IMR-90 (cell line): ENCODE data around the gene MED4. TPM values are rescaled to one million over a fixed set of nuclear protein-coding genes. Genes with fewer than 3 reads are reported as not detected.

ENCODE experiments used
- ATAC-seq: fragments of 200-7000 bp; cut with Tn5 transposase; 2 replicates; pipeline ENCODE4 v1.9.1; 2020; ENCODE audit warnings: low read depth, mild to moderate bottlenecking, moderate library complexity
- BruUV-seq: library from RNA; stranded (reverse); fragments of 400-500 nt; replicated peaks from 2 replicates; lab custom pipeline; 2021; lab: Mats Ljungman, UMichigan
- CTCF ChIA-PET: fragments of 300-600 bp; formaldehyde crosslinking; extraction: SDS; loops from one replicate; lab custom pipeline; 2021; ENCODE audit warnings: antibody characterized with exemption; lab: Yijun Ruan, JAX
- POLR2A ChIA-PET: fragments of 300-600 bp; sonication (Branson Sonifier 250); formaldehyde crosslinking; loops from one replicate; lab custom pipeline; 2022; ENCODE audit warnings: antibody characterized with exemption; ENCODE audit not compliant: unreplicated experiment; lab: Charles Lee
- DNase-seq: peaks from one replicate; pipeline ENCODE4 v3.0.0; 2013
- H2AFZ ChIP-seq: replicated peaks from 2 replicates; pipeline ENCODE3; 2013; ENCODE audit warnings: low read length, mild to moderate bottlenecking; ENCODE audit not compliant: poor library complexity
- H2AK5ac ChIP-seq: 2 replicates; pipeline ENCODE4 v1.6.1; 2013; ENCODE audit warnings: low read depth, low read length, inconsistent platforms
- H2AK9ac ChIP-seq: replicated peaks from 2 replicates; pipeline ENCODE3; 2013; ENCODE audit warnings: mild to moderate bottlenecking, low read depth, low read length, moderate library complexity; ENCODE audit not compliant: poor library complexity
- H2BK120ac ChIP-seq: 2 replicates; pipeline ENCODE4 v1.6.1; 2013; ENCODE audit warnings: low read depth, low read length, inconsistent platforms
- H2BK15ac ChIP-seq: 3 replicates; pipeline ENCODE4 v1.6.1; 2013; ENCODE audit warnings: low read depth, low read length, inconsistent platforms
- H2BK20ac ChIP-seq: 2 replicates; pipeline ENCODE4 v1.6.1; 2013; ENCODE audit warnings: low read depth, mild to moderate bottlenecking, inconsistent platforms, low read length, moderate library complexity
- H2BK5ac ChIP-seq: 2 replicates; pipeline ENCODE4 v1.6.1; 2013; ENCODE audit warnings: mild to moderate bottlenecking, low read depth, low read length, inconsistent platforms; ENCODE audit not compliant: poor library complexity, severe bottlenecking
- H3K14ac ChIP-seq: replicated peaks from 2 replicates; pipeline ENCODE4 v1.6.1; 2013; ENCODE audit warnings: low read depth, low read length, inconsistent platforms
- H3K18ac ChIP-seq: 2 replicates; pipeline ENCODE4 v1.6.1; 2013; ENCODE audit warnings: low read depth, low read length, control low read depth
- H3K23ac ChIP-seq: 2 replicates; pipeline ENCODE4 v1.6.1; 2013; ENCODE audit warnings: low read depth, low read length, inconsistent platforms
- H3K27ac ChIP-seq: 2 replicates; pipeline ENCODE4 v1.5.1; 2013; ENCODE audit warnings: mild to moderate bottlenecking, control low read depth, low read length; ENCODE audit not compliant: insufficient read depth
- H3K27me3 ChIP-seq: 2 replicates; pipeline ENCODE4 v1.6.1; 2013; ENCODE audit warnings: low read length; ENCODE audit not compliant: control insufficient read depth, insufficient read depth
- H3K36me3 ChIP-seq: 2 replicates; pipeline ENCODE4 v1.6.1; 2013; ENCODE audit warnings: low read length, mixed read lengths; ENCODE audit not compliant: control insufficient read depth, insufficient read depth
- H3K4ac ChIP-seq: 2 replicates; pipeline ENCODE4 v1.6.1; 2013; ENCODE audit warnings: low read depth, low read length, inconsistent platforms
- H3K4me1 ChIP-seq: 2 replicates; pipeline ENCODE4 v1.6.1; 2013; ENCODE audit warnings: low read length, mixed read lengths; ENCODE audit not compliant: control insufficient read depth, insufficient read depth
- H3K4me2 ChIP-seq: 2 replicates; pipeline ENCODE4 v1.6.1; 2013; ENCODE audit warnings: low read depth, mild to moderate bottlenecking, control low read depth, low read length, moderate library complexity
- H3K4me3 ChIP-seq: 2 replicates; pipeline ENCODE4 v1.5.1; 2013; ENCODE audit warnings: low read depth, mild to moderate bottlenecking, control low read depth, low read length, moderate library complexity; ENCODE audit not compliant: insufficient read depth
- H3K56ac ChIP-seq: 2 replicates; pipeline ENCODE4 v1.6.1; 2013; ENCODE audit warnings: low read length, inconsistent platforms; ENCODE audit not compliant: insufficient read depth; ENCODE audit errors: extremely low read depth
- H3K79me1 ChIP-seq, 2 experiments: 2 replicates each; pipeline ENCODE4 v1.6.1; 2013; ENCODE audit warnings: low read length in 2 of 2, inconsistent platforms in 1 of 2, low read depth in 1 of 2
- H3K9ac ChIP-seq: 2 replicates; pipeline ENCODE4 v1.6.1; 2013; ENCODE audit warnings: low read depth, low read length, control low read depth
- H3K9me1 ChIP-seq: 2 replicates; pipeline ENCODE4 v1.6.1; 2013; ENCODE audit warnings: low read length, inconsistent platforms; ENCODE audit not compliant: insufficient read depth
- H3K9me3 ChIP-seq: 2 replicates; pipeline ENCODE4 v1.6.1; 2013; ENCODE audit warnings: low read length; ENCODE audit not compliant: control insufficient read depth, insufficient read depth
- H4K20me1 ChIP-seq: 2 replicates; pipeline ENCODE4 v1.6.1; 2013; ENCODE audit warnings: low read length, inconsistent platforms; ENCODE audit not compliant: insufficient read depth
- H4K5ac ChIP-seq: 2 replicates; pipeline ENCODE4 v1.6.1; 2013; ENCODE audit warnings: mild to moderate bottlenecking, low read depth, low read length, control low read depth
- H4K8ac ChIP-seq, 2 experiments: 2 replicates each; pipeline ENCODE4 v1.6.1; 2013; ENCODE audit warnings: low read depth in 2 of 2, low read length in 2 of 2, control low read depth in 1 of 2, inconsistent platforms in 1 of 2
- H4K91ac ChIP-seq: 2 replicates; pipeline ENCODE4 v1.6.1; 2013; ENCODE audit warnings: low read depth, low read length, inconsistent platforms; ENCODE audit not compliant: insufficient read depth
- BHLHE40 ChIP-seq: fragments of 150-350 bp; IDR thresholded peaks from 2 replicates; pipeline ENCODE4 v1.6.1; 2016; ENCODE audit warnings: mild to moderate bottlenecking, low read depth, low read length
- CEBPB ChIP-seq: IDR thresholded peaks from 2 replicates; pipeline ENCODE4 v1.6.1; 2012; ENCODE audit warnings: low read depth, low read length, improper control_type of control experiment
- CHD1 ChIP-seq: IDR thresholded peaks from 2 replicates; pipeline ENCODE4 v1.6.1; 2012; ENCODE audit warnings: low read depth, low read length, improper control_type of control experiment
- FOS ChIP-seq: fragments of 150-350 bp; IDR thresholded peaks from 2 replicates; pipeline ENCODE4 v1.6.1; 2016; ENCODE audit warnings: low read depth, low read length
- MAFK ChIP-seq: IDR thresholded peaks from 2 replicates; pipeline ENCODE4 v1.6.1; 2012; ENCODE audit warnings: low read depth, low read length, improper control_type of control experiment
- MAZ ChIP-seq: IDR thresholded peaks from 2 replicates; pipeline ENCODE4 v1.6.1; 2012; ENCODE audit warnings: low read depth, mild to moderate bottlenecking, low read length, improper control_type of control experiment, moderate library complexity, borderline replicate concordance
- MXI1 ChIP-seq: IDR thresholded peaks from 2 replicates; pipeline ENCODE4 v1.6.1; 2012; ENCODE audit warnings: low read depth, mild to moderate bottlenecking, low read length, moderate library complexity, borderline replicate concordance
- NFE2L2 ChIP-seq: fragments of 150-350 bp; IDR thresholded peaks from 2 replicates; pipeline ENCODE4 v1.6.1; 2016; ENCODE audit warnings: low read depth, mild to moderate bottlenecking, low read length
- POLR2A ChIP-seq: IDR thresholded peaks from 2 replicates; pipeline ENCODE4 v1.6.1; 2012; ENCODE audit warnings: mild to moderate bottlenecking, low read depth, low read length
- RAD21 ChIP-seq: IDR thresholded peaks from 2 replicates; pipeline ENCODE4 v1.6.1; 2012; ENCODE audit warnings: low read length, improper control_type of control experiment
- RCOR1 ChIP-seq: IDR thresholded peaks from 2 replicates; pipeline ENCODE4 v1.6.1; 2012; ENCODE audit warnings: mild to moderate bottlenecking, low read length, improper control_type of control experiment; ENCODE audit not compliant: insufficient replicate concordance
- RFX5 ChIP-seq: IDR thresholded peaks from 2 replicates; pipeline ENCODE4 v1.8.0; 2012; ENCODE audit warnings: low read depth, mild to moderate bottlenecking, low read length, moderate library complexity
- SMC3 ChIP-seq: fragments of 150-350 bp; IDR thresholded peaks from 2 replicates; pipeline ENCODE4 v1.6.1; 2016; ENCODE audit warnings: low read depth, mild to moderate bottlenecking, antibody characterized with exemption, low read length, moderate library complexity
- WGBS, 2 experiments: methylation state at CpG; one replicate each; pipeline versions ENCODE4 v1.1.5 to v1.1.7; 2013; ENCODE audit warnings: missing lambda C conversion rate in 2 of 2; ENCODE audit not compliant: insufficient read length in 1 of 2; ENCODE audit errors: extremely low coverage in 2 of 2; 5-methylcytosine and 5-hydroxymethylcytosine counted together
- dilution Hi-C: fragments of 300-500 bp; cut with HindIII; formaldehyde crosslinking; loops from one replicate; pipeline ENCODE4 v1.14.3; 2018; ENCODE audit warnings: low sequenced_read_pairs; ENCODE audit not compliant: unreplicated experiment
- in situ Hi-C: fragments of 300-500 bp; cut with MboI; formaldehyde crosslinking; loops from 3 replicates; pipeline ENCODE4 v1.14.3; 2019; ENCODE audit warnings: low sequenced_read_pairs, inconsistent platforms, mixed read lengths
- intact Hi-C: fragments of 100-400 bp; cut with micrococcal nuclease; formaldehyde crosslinking; loops from 2 replicates; pipeline ENCODE4 v1.10.0; 2022
- polyA plus RNA-seq, 3 experiments: library from polyadenylated mRNA; depleted of rRNA; stranded (reverse); fragments of >200 nt; gene quantifications; 2 replicates each; pipeline ENCODE4 v1.2.3, GENCODE V29; 2012; ENCODE audit warnings: low replicate concordance in 1 of 3
- total RNA-seq: library from RNA; depleted of rRNA; stranded (reverse); fragments of >200 nt; gene quantifications from 2 replicates; pipeline ENCODE4 v1.2.3, GENCODE V29; 2012
- TF ChIP-seq, protein P1 (sequence below): fragments of 150-350 bp; IDR thresholded peaks from 2 replicates; pipeline ENCODE4 v1.6.1; 2017; ENCODE audit warnings: mild to moderate bottlenecking, antibody characterized with exemption, low read length, low read depth

Gene MED4
- total and polyA plus RNA-seq, 2 of the 4 experiments (the other 2 are of a cell fraction): 25.3 to 40.5 TPM

DNA sequence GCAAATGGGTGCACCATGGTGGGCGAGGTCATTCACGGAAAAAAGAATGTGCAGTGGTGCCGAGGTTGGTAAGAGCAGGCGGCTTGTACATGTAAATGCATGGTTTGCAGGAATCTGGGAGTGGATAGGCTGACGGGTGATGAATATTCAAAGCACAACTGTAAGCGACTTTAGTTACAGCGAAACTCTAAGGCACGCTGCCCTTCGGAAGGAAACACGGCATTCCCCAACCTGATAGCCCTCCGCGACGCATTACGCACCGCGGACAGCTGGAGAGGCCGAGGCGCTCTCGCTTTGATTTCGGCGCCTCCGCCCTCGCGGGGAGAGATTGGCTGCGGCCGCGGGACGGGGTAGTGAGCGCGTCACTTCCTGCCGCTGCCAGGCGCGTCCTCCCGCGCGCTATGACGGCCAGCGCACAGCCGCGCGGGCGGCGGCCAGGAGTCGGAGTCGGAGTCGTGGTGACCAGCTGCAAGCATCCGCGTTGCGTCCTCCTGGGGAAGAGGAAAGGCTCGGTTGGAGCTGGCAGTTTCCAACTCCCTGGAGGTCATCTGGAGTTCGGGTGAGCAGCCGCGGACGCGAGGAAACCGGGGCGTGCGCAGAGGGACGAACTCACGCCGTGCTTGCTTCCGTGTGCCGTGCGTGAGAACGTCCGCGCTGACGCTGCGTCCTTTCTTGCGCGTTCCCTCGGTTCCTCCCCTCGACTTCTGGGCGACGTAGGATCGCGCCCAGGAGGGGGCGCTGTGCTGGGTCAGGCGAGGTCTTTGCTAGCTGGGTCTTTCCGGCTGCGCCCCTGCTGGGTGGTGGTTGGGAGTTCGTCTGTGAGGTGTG, 57.3 kb downstream of the MED4 start, which contains the start of gene NUDT15 (continued):
- TF ChIP-seq CEBPB: no peak
- TF ChIP-seq BHLHE40: peak; percentile 72; the same call in 1 of the 2 replicates
- TF ChIP-seq NFE2L2: peak; percentile 3; the same call in 1 of the 2 replicates
- peak; percentile 49; the same call in 1 of the 2 replicates for TF ChIP-seq MAFK

DNA sequence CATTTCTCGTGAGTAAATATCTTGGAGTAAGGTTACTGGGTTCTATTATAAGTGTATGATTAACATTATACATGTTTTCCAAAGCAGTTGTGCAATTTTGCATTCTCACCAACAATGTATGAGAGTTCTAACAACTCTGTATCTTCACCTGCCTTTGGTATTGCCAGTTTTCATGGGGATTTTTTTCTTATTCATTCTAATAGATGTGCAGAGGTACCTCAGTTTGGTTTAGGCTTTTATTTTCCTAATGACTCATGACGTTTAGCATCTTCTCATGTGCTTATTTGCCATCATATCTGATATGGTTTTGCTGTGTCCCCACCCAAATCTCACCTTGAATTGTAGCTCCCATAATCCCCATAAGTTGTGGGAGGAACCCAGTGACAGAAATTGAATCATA, 65.0 kb downstream of the MED4 start:
- no peak overlapping the region for H3K56ac ChIP-seq
- intact Hi-C loops: no loop called here
- no peaks in the 10 kb centered on the region for H3K36me3 ChIP-seq
- peaks cover 6% of the 10 kb centered on the region; the same call in 1 of the 2 replicates for H3K9me3 ChIP-seq
- H4K20me1 ChIP-seq: no peaks in the 10 kb centered on the region
- no peak overlapping the region for H2AFZ ChIP-seq
- no peak overlapping the region for H4K8ac ChIP-seq
- no peak overlapping the region for H4K5ac ChIP-seq
- no peak overlapping the region for H2BK5ac ChIP-seq
- CTCF ChIA-PET: no interaction called here
- dilution Hi-C loops: no loop called here
- no peak overlapping the region for H3K27ac ChIP-seq
- H3K14ac ChIP-seq: no peak overlapping the region
- no peak for DNase-seq
- no peaks in the 10 kb centered on the region for H3K4me1 ChIP-seq
- WGBS, 2 experiments: no CpG with 5 or more reads among the region's 2 CpGs
- in situ Hi-C loops: no loop called here
- no peaks in the 10 kb centered on the region for H3K27me3 ChIP-seq
- H3K79me1 ChIP-seq: no peaks in the 10 kb centered on the region
- no peak overlapping the region for H3K4me3 ChIP-seq
- no peak overlapping the region for H3K4ac ChIP-seq
- no peak overlapping the region for H2AK5ac ChIP-seq
- no peak overlapping the region for H3K23ac ChIP-seq
- H2BK20ac ChIP-seq: no peak overlapping the region
- H3K4me2 ChIP-seq: no peak overlapping the region
- H2AK9ac ChIP-seq: no peak overlapping the region
- POLR2A ChIA-PET: no interaction called here
- no peak overlapping the region for H3K18ac ChIP-seq
- no peak overlapping the region for H2BK15ac ChIP-seq
- no peak for ATAC-seq
- H3K9ac ChIP-seq: no peak overlapping the region
- no peak overlapping the region for H4K91ac ChIP-seq
- no TSS peak for BruUV-seq
- H3K9me1 ChIP-seq: no peaks in the 10 kb centered on the region
- no peak overlapping the region for H2BK120ac ChIP-seq
- TF ChIP-seq CEBPB: no peak
- no peak for TF ChIP-seq RFX5
- no peak for TF ChIP-seq FOS
- no peak for TF ChIP-seq NFE2L2
- no peak for TF ChIP-seq MAFK
- no peak for TF ChIP-seq RCOR1
- no peak for TF ChIP-seq MAZ
- TF ChIP-seq CHD1: no peak
- no peak for TF ChIP-seq SMC3
- no peak for TF ChIP-seq POLR2A
- TF ChIP-seq, protein P1, sequence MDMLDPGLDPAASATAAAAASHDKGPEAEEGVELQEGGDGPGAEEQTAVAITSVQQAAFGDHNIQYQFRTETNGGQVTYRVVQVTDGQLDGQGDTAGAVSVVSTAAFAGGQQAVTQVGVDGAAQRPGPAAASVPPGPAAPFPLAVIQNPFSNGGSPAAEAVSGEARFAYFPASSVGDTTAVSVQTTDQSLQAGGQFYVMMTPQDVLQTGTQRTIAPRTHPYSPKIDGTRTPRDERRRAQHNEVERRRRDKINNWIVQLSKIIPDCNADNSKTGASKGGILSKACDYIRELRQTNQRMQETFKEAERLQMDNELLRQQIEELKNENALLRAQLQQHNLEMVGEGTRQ: no peak
- TF ChIP-seq MXI1: no peak
- TF ChIP-seq RAD21: no peak
- TF ChIP-seq BHLHE40: no peak
